Measurements from ENCODE around the gene SLC25A12.
"Not testable (repeated sequence)": the region's sequence is repeated elsewhere in the genome, so short reads cannot be mapped to it uniquely, and the experiment has no call there.

Gene SLC25A12, protein sequence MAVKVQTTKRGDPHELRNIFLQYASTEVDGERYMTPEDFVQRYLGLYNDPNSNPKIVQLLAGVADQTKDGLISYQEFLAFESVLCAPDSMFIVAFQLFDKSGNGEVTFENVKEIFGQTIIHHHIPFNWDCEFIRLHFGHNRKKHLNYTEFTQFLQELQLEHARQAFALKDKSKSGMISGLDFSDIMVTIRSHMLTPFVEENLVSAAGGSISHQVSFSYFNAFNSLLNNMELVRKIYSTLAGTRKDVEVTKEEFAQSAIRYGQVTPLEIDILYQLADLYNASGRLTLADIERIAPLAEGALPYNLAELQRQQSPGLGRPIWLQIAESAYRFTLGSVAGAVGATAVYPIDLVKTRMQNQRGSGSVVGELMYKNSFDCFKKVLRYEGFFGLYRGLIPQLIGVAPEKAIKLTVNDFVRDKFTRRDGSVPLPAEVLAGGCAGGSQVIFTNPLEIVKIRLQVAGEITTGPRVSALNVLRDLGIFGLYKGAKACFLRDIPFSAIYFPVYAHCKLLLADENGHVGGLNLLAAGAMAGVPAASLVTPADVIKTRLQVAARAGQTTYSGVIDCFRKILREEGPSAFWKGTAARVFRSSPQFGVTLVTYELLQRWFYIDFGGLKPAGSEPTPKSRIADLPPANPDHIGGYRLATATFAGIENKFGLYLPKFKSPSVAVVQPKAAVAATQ

GRCh38 chr2:171893824-171894611 lies at the start of gene SLC25A12:
TSS of gene SLC25A12 (minus strand) at chr2:171894244. CDS start at chr2:171894214, 30 bp downstream.
- in situ Hi-C loops (cut with MboI; ENCODE audit: low sequenced_read_pairs): no loop called here

- in situ Hi-C loops (cut with MboI; ENCODE audit: low sequenced_read_pairs): no loop called here
Measured at GRCh38 chr2:171941316-171941699, 47.3 kb upstream of the SLC25A12 start.

DNA sequence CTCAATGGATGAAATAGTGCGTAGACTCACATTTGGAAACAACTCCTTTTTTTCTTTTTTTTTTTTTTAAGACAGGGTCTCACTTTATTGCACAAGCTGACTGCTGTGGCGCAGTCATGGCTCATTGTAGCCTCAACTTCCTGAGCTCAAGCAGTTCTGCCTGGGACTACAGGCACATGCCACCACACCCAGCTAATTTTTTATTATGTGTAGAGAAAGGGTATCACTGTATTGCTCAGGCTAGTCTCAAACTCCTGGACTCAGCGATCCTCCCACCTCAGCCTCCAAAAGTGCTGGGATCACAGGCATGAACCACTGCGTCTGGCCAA lies 45.7 kb upstream of the SLC25A12 start:
- in situ Hi-C loops (cut with MboI; ENCODE audit: low sequenced_read_pairs): no loop called here

DNA sequence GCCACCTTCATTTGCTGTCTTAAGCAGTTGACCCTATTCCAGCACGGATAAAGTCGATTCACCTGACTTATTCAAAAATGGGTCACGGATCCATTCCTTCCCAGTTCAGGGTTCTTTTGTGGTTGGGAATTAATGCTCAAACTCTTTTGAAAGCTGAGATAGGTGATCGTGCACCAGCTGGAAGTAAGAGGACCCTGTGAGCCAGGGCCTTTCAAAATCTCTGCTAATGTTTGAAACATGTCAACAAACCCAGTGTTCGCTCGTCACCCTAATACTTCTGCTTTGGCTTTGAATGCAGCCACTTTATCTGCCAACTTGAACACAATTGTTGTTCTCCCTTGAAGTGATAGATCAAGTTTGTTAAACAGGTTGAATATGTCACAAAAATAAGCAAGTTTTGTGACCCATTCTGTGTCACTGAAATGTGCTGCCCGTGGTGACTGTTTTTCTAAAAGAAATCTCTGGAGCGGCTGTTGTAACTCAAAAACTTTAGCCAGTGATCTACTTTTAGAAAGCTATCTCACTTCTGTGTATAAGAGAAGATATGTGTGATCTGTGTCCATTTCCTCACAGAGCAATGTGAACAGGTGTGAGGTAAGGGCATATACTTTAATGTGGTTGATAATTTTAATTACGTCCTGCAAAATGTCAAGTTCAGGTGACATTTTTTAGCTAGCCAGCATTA lies 45.2 kb upstream of the SLC25A12 start:
- in situ Hi-C loops (cut with MboI; ENCODE audit: low sequenced_read_pairs): no loop called here

- in situ Hi-C loops (cut with MboI; ENCODE audit: low sequenced_read_pairs): no loop called here
Measured at GRCh38 chr2:171930385-171930784, 36.3 kb upstream of the SLC25A12 start.

DNA sequence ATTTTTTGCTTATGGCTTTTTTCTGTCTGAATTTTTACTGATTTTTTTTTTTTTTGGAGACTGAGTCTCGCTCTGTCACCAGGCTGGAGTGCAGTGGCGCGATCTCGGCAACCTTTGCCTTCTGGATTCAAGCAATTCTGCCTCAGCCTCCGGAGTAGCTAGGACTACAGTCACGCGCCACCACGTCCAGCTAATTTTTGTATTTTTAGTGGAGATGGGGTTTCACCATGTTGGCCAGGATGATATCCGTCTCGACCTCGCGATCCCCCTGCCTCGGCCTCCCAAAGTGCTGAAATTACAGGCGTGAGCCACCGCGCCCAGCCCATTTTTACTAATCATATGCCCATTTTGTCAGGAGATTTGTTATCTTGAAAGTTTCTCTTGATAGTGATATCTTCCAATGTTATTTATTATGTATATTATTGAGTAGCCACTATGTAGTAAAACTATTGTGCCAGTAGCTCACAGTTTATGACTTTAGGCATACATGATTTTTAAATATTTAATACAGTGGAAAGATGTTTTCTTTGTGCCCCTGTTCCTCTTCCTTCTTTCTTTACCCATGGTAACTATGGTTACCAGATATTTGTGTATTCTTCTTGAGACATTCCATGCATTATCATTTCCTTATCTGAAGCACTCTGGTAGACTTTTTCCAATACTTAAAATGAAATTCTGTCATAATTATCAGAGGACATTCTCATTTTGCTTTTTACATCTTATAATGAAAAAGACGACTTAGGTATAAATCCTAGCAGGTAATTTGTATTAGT lies 30.3 kb upstream of the SLC25A12 start:
- in situ Hi-C loops (cut with MboI; ENCODE audit: low sequenced_read_pairs): no loop called here

- in situ Hi-C loops (cut with MboI; ENCODE audit: low sequenced_read_pairs): no loop called here
Measured at GRCh38 chr2:171923206-171923605, 29.2 kb upstream of the SLC25A12 start.

DNA sequence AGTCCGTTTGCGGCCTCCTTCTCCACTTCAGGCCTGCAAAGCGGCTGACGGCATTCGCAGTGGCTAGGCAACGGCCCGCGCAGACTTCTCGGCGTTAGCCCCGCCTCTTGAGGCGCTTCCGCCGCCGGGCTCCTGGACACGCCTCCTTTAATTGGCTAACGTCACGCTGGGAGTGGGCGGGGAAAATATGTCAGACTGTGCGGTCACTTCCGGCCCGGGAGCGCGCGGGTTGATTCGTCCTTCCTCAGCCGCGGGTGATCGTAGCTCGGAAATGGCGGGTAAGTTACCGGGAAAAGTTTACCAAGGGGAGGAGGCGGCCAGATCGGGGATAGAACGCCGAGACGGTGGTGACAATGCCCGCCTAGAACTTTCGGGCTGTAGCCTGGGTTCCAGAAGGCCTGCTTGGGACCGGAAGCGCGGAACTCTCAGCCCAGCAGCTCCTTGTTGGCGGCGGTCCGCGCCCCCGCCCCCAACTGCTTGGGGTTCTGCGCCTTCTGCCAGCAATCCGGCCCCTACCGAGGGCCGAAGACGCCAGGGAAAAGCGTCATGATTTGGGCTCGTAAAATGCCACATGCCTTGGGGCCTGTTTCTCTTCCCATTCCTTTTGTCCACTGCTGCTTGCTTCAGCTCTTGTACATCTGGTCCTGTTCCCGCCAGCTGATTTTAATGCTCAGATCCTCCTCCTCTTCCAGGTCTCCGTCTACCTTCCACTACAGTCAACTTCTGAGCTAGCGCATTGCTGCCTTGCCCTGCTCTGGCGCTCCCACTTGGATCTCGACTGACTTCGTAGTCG lies 28.4 kb upstream of the SLC25A12 start, which contains the start of gene HAT1:
TSS of gene HAT1 (plus strand) at position 232 of the 793 bp plus-strand sequence. CDS start at position 272, 40 bp downstream.
- in situ Hi-C loops (cut with MboI; ENCODE audit: low sequenced_read_pairs): no loop called here

DNA sequence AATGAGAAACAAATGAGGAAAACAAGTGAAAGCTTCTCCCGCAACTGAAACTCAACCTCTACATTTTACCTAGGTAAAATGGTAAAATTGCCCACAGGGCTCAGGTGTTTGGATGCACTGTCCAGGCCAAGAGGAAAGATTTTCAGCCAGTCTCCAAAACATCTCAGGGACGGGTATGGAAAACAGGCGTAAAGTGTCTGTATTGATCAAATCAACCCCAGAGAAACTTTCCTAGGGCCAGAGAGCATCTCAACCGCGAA lies 27.9 kb upstream of the SLC25A12 start:
- in situ Hi-C loops (cut with MboI; ENCODE audit: low sequenced_read_pairs): no loop called here

DNA sequence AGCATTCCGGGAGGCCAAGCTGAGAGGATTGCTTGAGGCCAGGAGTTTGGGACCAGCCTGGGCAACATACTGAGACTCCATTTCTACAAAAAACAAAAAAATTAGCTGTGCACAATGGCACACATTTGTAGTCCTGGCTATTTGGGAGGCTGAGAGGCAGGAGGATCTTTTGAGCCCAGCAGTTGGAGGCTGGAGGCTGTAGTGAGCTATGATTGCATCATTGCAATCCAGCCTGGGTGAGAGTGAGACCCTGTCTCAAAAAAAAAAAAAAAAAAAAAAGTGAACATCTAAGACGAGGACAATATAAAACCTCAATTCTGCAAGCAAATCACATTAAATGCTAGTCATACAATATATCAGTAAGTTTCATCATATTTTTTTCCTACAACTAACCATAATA lies 25.4 kb upstream of the SLC25A12 start:
- in situ Hi-C loops (cut with MboI; ENCODE audit: low sequenced_read_pairs): no loop called here

DNA sequence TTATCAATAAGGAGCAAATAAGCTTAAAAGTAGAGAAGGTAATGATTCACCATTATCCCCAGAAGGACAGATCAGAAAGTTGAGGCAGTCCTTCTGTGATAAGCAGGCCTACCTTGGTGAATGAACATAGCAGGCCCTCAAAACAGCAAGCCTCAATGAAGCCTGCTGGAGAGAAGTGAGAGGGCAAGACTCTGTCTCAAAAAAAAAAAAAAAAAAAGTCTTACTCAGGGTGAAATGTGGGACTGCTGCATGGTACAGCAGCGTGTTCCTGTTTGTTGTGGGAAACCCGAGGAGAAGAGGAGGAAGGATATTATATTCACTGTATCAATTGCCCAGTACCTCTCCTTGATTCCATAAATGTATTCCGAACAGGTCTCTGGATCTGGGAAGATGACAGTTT lies 19.5 kb upstream of the SLC25A12 start:
- in situ Hi-C loops (cut with MboI; ENCODE audit: low sequenced_read_pairs): no loop called here

DNA sequence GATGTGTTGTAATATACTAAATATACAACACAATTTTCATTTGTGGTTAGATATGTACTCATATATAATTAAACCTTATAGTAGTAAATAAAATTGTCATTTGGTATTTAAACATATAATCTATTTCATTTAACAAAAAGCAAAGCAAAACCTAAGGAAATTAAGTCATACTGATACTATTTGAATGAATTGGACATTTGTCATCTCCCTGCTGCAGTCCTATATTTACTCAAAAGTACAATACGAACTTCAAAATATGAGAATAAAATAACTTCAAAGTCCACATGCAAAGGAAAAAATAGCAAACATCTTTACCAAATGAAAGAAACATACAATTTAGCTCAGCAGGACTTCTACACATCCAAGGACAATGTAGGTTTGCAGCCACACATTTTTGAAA lies 16.4 kb upstream of the SLC25A12 start:
- in situ Hi-C loops (cut with MboI; ENCODE audit: low sequenced_read_pairs): no loop called here

- in situ Hi-C loops (cut with MboI; ENCODE audit: low sequenced_read_pairs): no loop called here
Measured at GRCh38 chr2:171909266-171909665, 15.2 kb upstream of the SLC25A12 start.

DNA sequence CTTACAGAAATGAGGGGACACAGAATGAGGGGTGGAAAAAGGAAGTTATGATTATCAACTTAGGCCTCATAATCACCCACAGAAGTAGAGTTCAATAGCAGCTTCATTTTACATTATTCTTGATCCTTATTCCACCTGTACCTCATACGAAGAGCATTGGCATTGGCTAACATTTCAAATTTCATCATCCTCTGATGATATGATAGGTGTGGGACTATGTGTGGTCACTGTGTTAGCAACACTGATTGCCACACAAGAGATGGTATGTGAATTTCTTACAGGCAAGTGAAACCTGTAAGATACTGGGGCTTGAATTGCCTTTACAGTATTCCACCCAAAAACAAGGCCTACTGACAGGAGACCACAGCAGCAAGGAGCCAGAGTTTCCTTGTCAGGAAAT lies 14.2 kb upstream of the SLC25A12 start:
- in situ Hi-C loops (cut with MboI; ENCODE audit: low sequenced_read_pairs): no loop called here

GRCh38 chr2:171902840-171903420 lies 8.9 kb upstream of the SLC25A12 start:
- in situ Hi-C loops (cut with MboI; ENCODE audit: low sequenced_read_pairs): no loop called here

GRCh38 chr2:171899623-171900282 lies 5.7 kb upstream of the SLC25A12 start:
- in situ Hi-C loops (cut with MboI; ENCODE audit: low sequenced_read_pairs): not testable (repeated sequence)

- in situ Hi-C loops (cut with MboI; ENCODE audit: low sequenced_read_pairs): no loop called here
Measured at GRCh38 chr2:171895786-171896185, 1.7 kb upstream of the SLC25A12 start.

GRCh38 chr2:171894612-171894947 lies 536 bp upstream of the SLC25A12 start:
- in situ Hi-C loops (cut with MboI; ENCODE audit: low sequenced_read_pairs): no loop called here
